Mesothelial cell of epicardium (in vitro differentiated cells): Measurements from ENCODE around the gene RNF11. TPM values are rescaled to one million over a fixed set of nuclear protein-coding genes. Genes with fewer than 3 reads are reported as not detected.

Experiments
- DNase-seq, 2 experiments: peaks; one replicate each; pipeline ENCODE4 v3.0.0; 2021; ENCODE audit warnings: low spot score in 2 of 2; ENCODE audit not compliant: unreplicated experiment in 2 of 2
- H3K27ac Mint-ChIP-seq: 2 replicates; pipeline ENCODE4 v1.8.0; 2021; ENCODE audit warnings: mixed read lengths
- H3K27me3 Mint-ChIP-seq: 2 replicates; pipeline ENCODE4 v1.8.0; 2021; ENCODE audit warnings: low read depth, mixed read lengths
- H3K36me3 Mint-ChIP-seq: 2 replicates; pipeline ENCODE4 v1.8.0; 2021; ENCODE audit warnings: mixed read lengths
- H3K4me1 Mint-ChIP-seq: 2 replicates; pipeline ENCODE4 v1.8.0; 2021; ENCODE audit warnings: mixed read lengths
- H3K4me3 Mint-ChIP-seq: 2 replicates; pipeline ENCODE4 v1.8.0; 2021; ENCODE audit warnings: mild to moderate bottlenecking, moderate library complexity, mixed read lengths
- H3K9me3 Mint-ChIP-seq: 2 replicates; pipeline ENCODE4 v1.8.0; 2021; ENCODE audit warnings: mixed read lengths
- CTCF ChIP-seq: fragments of 200-600 bp; sonication (generic); IDR thresholded peaks from one replicate; pipeline ENCODE4 v1.5.0; 2021; ENCODE audit warnings: antibody characterized with exemption; ENCODE audit not compliant: unreplicated experiment
- total RNA-seq: library from RNA; stranded (reverse); gene quantifications from 3 replicates; pipeline ENCODE4 v1.2.1, GENCODE V29; 2021

RNF11 gene
- total RNA-seq, 1 donor from 2014 or later = 76.7 TPM

- Mint-ChIP-seq H3K4me1 (peaks cover 13% of the 10 kb centered on the region), H3K36me3 (no peaks in the 10 kb centered on the region), H3K27ac (no peak overlapping the region), H3K4me3 (no peak overlapping the region), H3K9me3 (no peaks in the 10 kb centered on the region), H3K27me3 (no peaks in the 10 kb centered on the region)
- no peak for DNase-seq
- no peak for TF ChIP-seq CTCF
Observed at GRCh38 chr1:51298322-51298705, 62.2 kb downstream of the RNF11 start.

- Mint-ChIP-seq H3K27ac (no peak overlapping the region), H3K27me3 (no peaks in the 10 kb centered on the region), H3K9me3 (no peaks in the 10 kb centered on the region), H3K36me3 (no peaks in the 10 kb centered on the region), H3K4me1 (peaks cover 15% of the 10 kb centered on the region), H3K4me3 (no peak overlapping the region)
- no peak for DNase-seq
- TF ChIP-seq CTCF = no peak
Observed at GRCh38 chr1:51299185-51299885, 63.3 kb downstream of the RNF11 start.

GRCh38 chr1:51299981-51300670 lies 64.1 kb downstream of the RNF11 start:
- H3K4me1 Mint-ChIP-seq = peaks cover 15% of the 10 kb centered on the region
- DNase-seq = no peak
- no peak overlapping the region for H3K27ac Mint-ChIP-seq
- H3K36me3 Mint-ChIP-seq = no peaks in the 10 kb centered on the region
- H3K4me3 Mint-ChIP-seq = no peak overlapping the region
- H3K27me3 Mint-ChIP-seq = no peaks in the 10 kb centered on the region
- no peaks in the 10 kb centered on the region for H3K9me3 Mint-ChIP-seq
- no peak for TF ChIP-seq CTCF

- H3K27me3 Mint-ChIP-seq = no peaks in the 10 kb centered on the region
- no peak for DNase-seq
- no peak overlapping the region for H3K4me3 Mint-ChIP-seq
- H3K36me3 Mint-ChIP-seq = no peaks in the 10 kb centered on the region
- H3K4me1 Mint-ChIP-seq = peaks cover 15% of the 10 kb centered on the region
- H3K9me3 Mint-ChIP-seq = no peaks in the 10 kb centered on the region
- TF ChIP-seq CTCF = no peak
- no peak overlapping the region for H3K27ac Mint-ChIP-seq
Observed at GRCh38 chr1:51301152-51301843, 65.2 kb downstream of the RNF11 start.

- no peaks in the 10 kb centered on the region for H3K27me3 Mint-ChIP-seq
- TF ChIP-seq CTCF = no peak
- DNase-seq = no peak
- H3K4me3 Mint-ChIP-seq = no peak overlapping the region
- no peaks in the 10 kb centered on the region for H3K36me3 Mint-ChIP-seq
- H3K9me3 Mint-ChIP-seq = no peaks in the 10 kb centered on the region
- H3K4me1 Mint-ChIP-seq = peaks cover 11% of the 10 kb centered on the region
- H3K27ac Mint-ChIP-seq = no peak overlapping the region
Observed at GRCh38 chr1:51301844-51302162, 65.7 kb downstream of the RNF11 start.
